ENCODE data around the gene KCTD15. TPM values are rescaled to one million over a fixed set of nuclear protein-coding genes. Genes with fewer than 3 reads are reported as not detected.

KCTD15 gene
- total and polyA plus RNA-seq, 2 of the 4 experiments (the other 2 are of a cell fraction) = 16.3 to 19.6 TPM

- no peak overlapping the region for H3K4me2 ChIP-seq (ENCODE audit: low read depth, low read length)
- H3K14ac ChIP-seq (replicated peaks; ENCODE audit: low read depth, low read length) = peak overlapping the region; percentile 34; the same call in 1 of the 2 replicates
- TF ChIP-seq MXI1 (IDR thresholded peaks at IDR 0.05; ENCODE audit: borderline replicate concordance, low read depth, low read length) = no peak
- no peak for TF ChIP-seq NFE2L2 (IDR thresholded peaks at IDR 0.05; ENCODE audit: low read depth, low read length)
- TF ChIP-seq RFX5 (IDR thresholded peaks at IDR 0.05; ENCODE audit: low read depth, low read length) = no peak
- TF ChIP-seq CEBPB (IDR thresholded peaks at IDR 0.05; ENCODE audit: low read depth, low read length) = peak; percentile 56; the same call in 1 of the 2 replicates
- TF ChIP-seq POLR2A (IDR thresholded peaks at IDR 0.05; ENCODE audit: low read depth, low read length) = no peak
- TF ChIP-seq USF2 (IDR thresholded peaks at IDR 0.05; ENCODE audit: low read depth, low read length) = peak; percentile 37; the same call in 1 of the 2 replicates
- TF ChIP-seq CHD1 (IDR thresholded peaks at IDR 0.05; ENCODE audit: low read depth, low read length) = no peak
- no peak for TF ChIP-seq MAZ (IDR thresholded peaks at IDR 0.05; ENCODE audit: borderline replicate concordance, low read depth, low read length)
- no peak for TF ChIP-seq RAD21 (IDR thresholded peaks at IDR 0.05; ENCODE audit: low read length)
- TF ChIP-seq MAFK (IDR thresholded peaks at IDR 0.05; ENCODE audit: low read depth, low read length) = no peak
- TF ChIP-seq CTCF (conservative IDR thresholded peaks at IDR 0.05; ENCODE audit: low read depth, low read length) = no peak
- TF ChIP-seq RCOR1 (IDR thresholded peaks at IDR 0.05; ENCODE audit: insufficient replicate concordance, low read length) = no peak
- TF ChIP-seq BHLHE40 (IDR thresholded peaks at IDR 0.05; ENCODE audit: low read depth, low read length) = peak; percentile 91
- TF ChIP-seq FOS (IDR thresholded peaks at IDR 0.05; ENCODE audit: low read depth, low read length) = no peak
- no peak for TF ChIP-seq ELK1 (IDR thresholded peaks at IDR 0.05; ENCODE audit: borderline replicate concordance, low read depth, low read length)
- TF ChIP-seq SMC3 (IDR thresholded peaks at IDR 0.05; ENCODE audit: low read depth, low read length) = no peak
- no peak overlapping the region for H3K56ac ChIP-seq (ENCODE audit: extremely low read depth, insufficient read depth, low read length)
- in situ Hi-C loops (cut with MboI; ENCODE audit: low sequenced_read_pairs) = loop anchor here (5.0 to 25.0 kb wide), 2 partner anchors 218 to 553 kb away; no protein-coding TSS in a partner anchor
- H3K79me1 ChIP-seq (ENCODE audit: low read depth in 1 of 2, low read length in 2 of 2) = no peaks in the 10 kb centered on the region; a peak in 1 of 4 replicates
- H3K27ac ChIP-seq (ENCODE audit: insufficient read depth, low read length) = no peak overlapping the region
- H3K4me3 ChIP-seq (ENCODE audit: insufficient read depth, low read depth, low read length) = no peak overlapping the region
- no peak overlapping the region for H2BK5ac ChIP-seq (ENCODE audit: low read depth, low read length, poor library complexity, severe bottlenecking)
- ATAC-seq (ENCODE audit: low read depth) = no peak
- H2AK5ac ChIP-seq (ENCODE audit: low read depth, low read length) = no peak overlapping the region
- H4K91ac ChIP-seq (ENCODE audit: insufficient read depth, low read depth, low read length) = peak overlapping the region; percentile 26; the same call in 1 of the 2 replicates
- no peaks in the 10 kb centered on the region for H4K20me1 ChIP-seq (ENCODE audit: insufficient read depth, low read length)
- H2AFZ ChIP-seq (replicated peaks; ENCODE audit: low read length, poor library complexity) = no peak overlapping the region
- peaks cover 6% of the 10 kb centered on the region for H3K4me1 ChIP-seq (ENCODE audit: control insufficient read depth, insufficient read depth, low read length)
- H3K27me3 ChIP-seq (ENCODE audit: control insufficient read depth, insufficient read depth, low read length) = peaks cover 13% of the 10 kb centered on the region
- intact Hi-C loops (cut with micrococcal nuclease) = no loop called here
- no peak overlapping the region for H3K23ac ChIP-seq (ENCODE audit: low read depth, low read length)
- ChIA-PET CTCF (no interaction called here), POLR2A (ENCODE audit: unreplicated experiment) (no interaction called here)
- no peak overlapping the region for H4K8ac ChIP-seq (ENCODE audit: low read depth in 2 of 2, low read length in 2 of 2)
- WGBS, 2 experiments (ENCODE audit: extremely low coverage in 2 of 2, insufficient read length in 1 of 2) = no CpG with 5 or more reads among the region's 5 CpGs
- H4K5ac ChIP-seq (ENCODE audit: low read depth, low read length) = no peak overlapping the region
- no peak overlapping the region for H3K18ac ChIP-seq (ENCODE audit: low read depth, low read length)
- H2AK9ac ChIP-seq (replicated peaks; ENCODE audit: low read depth, low read length, poor library complexity) = peak overlapping the region; percentile 13
- no peak overlapping the region for H2BK15ac ChIP-seq (ENCODE audit: low read depth, low read length)
- peaks cover 20% of the 10 kb centered on the region for H3K9me1 ChIP-seq (ENCODE audit: insufficient read depth, low read length)
- H2BK120ac ChIP-seq (ENCODE audit: low read depth, low read length) = no peak overlapping the region
- peak; percentile 48 for DNase-seq
- H3K36me3 ChIP-seq (ENCODE audit: control insufficient read depth, insufficient read depth, low read length) = no peaks in the 10 kb centered on the region
- H3K9me3 ChIP-seq (ENCODE audit: control insufficient read depth, insufficient read depth, low read length) = no peaks in the 10 kb centered on the region
- H2BK20ac ChIP-seq (ENCODE audit: low read depth, low read length) = 0 out of 2 replicates have a peak overlapping the region, but pooled peaks have one; percentile 26
- H3K4ac ChIP-seq (ENCODE audit: low read depth, low read length) = peak overlapping the region; percentile 61; the same call in 1 of the 2 replicates
- H3K9ac ChIP-seq (ENCODE audit: low read depth, low read length) = no peak overlapping the region
- BruUV-seq (replicated peaks) = no TSS peak
- dilution Hi-C loops (cut with HindIII; ENCODE audit: low sequenced_read_pairs, unreplicated experiment) = no loop called here
These were observed 12.2 kb upstream of the KCTD15 start for GRCh38 chr19:33784432-33784831.

Measured in IMR-90 (cell line).